Fibroblast of villous mesenchyme (primary cell): ENCODE data around the gene TSPAN3. TPM values are rescaled to one million over a fixed set of nuclear protein-coding genes. Genes with fewer than 3 reads are reported as not detected.

Experiments used
- DNase-seq: peaks from one replicate; pipeline ENCODE4 v3.0.0-alpha.2; 2010; ENCODE audit warnings: low read depth
- H3K4me3 ChIP-seq: 2 replicates; pipeline ENCODE4 v1.5.1; 2011; ENCODE audit warnings: low read depth, mild to moderate bottlenecking, low read length
- total RNA-seq: library from RNA; depleted of rRNA; stranded (reverse); fragments of >200 nt; gene quantifications from 2 replicates; pipeline ENCODE4 v1.2.3, GENCODE V29; 2012
- TF ChIP-seq, protein P1 (sequence below): IDR thresholded peaks from 2 replicates; pipeline ENCODE4 v1.5.1; 2012; ENCODE audit warnings: low read depth, mild to moderate bottlenecking, low read length; ENCODE audit not compliant: insufficient read depth

TSPAN3 gene
- total RNA-seq, 1 donor, result 203 TPM

DNA sequence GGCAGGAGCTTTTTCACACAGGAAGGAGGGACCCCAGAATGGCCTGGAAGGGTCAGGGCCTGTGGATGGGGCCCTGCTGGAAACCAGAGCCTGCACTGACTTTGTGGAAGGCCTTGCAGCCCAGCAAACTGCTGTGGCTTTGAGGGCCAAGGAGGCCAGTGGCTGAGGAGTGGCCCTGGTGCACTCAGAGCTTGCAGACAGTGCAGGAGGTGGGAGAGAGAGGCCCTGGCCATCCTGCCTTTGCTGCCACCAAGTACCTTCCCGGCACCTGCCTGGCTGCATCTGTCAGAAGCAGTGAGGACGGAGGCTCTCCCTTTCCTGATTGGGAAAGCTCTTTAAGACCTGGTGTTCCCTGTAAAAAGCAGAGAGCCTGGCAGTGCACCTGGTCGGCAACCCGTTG, 69.6 kb downstream of the TSPAN3 start:
- no peak overlapping the region for H3K4me3 ChIP-seq

DNA sequence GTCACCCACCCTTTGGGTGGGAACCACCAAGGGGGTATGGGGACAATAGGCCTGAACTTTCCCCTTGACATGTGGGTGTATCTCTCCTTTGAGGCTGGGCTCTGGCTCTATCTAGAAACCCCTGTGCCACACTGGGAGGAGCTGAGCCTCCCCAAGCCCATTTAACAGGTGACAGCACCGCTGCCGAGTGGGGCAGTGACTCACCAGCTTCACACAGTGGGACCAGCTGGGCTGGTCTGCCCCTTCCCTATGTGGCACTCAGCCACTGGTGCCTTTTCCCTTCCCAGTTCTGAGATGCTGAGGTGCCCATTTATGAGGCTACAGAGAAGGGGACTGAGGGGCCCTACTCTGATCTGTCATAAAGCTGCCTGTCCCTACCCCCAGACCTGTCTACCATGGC, 70.9 kb downstream of the TSPAN3 start:
- TF ChIP-seq, protein P1, sequence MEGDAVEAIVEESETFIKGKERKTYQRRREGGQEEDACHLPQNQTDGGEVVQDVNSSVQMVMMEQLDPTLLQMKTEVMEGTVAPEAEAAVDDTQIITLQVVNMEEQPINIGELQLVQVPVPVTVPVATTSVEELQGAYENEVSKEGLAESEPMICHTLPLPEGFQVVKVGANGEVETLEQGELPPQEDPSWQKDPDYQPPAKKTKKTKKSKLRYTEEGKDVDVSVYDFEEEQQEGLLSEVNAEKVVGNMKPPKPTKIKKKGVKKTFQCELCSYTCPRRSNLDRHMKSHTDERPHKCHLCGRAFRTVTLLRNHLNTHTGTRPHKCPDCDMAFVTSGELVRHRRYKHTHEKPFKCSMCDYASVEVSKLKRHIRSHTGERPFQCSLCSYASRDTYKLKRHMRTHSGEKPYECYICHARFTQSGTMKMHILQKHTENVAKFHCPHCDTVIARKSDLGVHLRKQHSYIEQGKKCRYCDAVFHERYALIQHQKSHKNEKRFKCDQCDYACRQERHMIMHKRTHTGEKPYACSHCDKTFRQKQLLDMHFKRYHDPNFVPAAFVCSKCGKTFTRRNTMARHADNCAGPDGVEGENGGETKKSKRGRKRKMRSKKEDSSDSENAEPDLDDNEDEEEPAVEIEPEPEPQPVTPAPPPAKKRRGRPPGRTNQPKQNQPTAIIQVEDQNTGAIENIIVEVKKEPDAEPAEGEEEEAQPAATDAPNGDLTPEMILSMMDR, result no peak
- no peak overlapping the region for H3K4me3 ChIP-seq
- no peak for DNase-seq

More for the DNA sequence above, 69.6 kb downstream of the TSPAN3 start:
- TF ChIP-seq, protein P1, result no peak
- DNase-seq, result no peak

DNA sequence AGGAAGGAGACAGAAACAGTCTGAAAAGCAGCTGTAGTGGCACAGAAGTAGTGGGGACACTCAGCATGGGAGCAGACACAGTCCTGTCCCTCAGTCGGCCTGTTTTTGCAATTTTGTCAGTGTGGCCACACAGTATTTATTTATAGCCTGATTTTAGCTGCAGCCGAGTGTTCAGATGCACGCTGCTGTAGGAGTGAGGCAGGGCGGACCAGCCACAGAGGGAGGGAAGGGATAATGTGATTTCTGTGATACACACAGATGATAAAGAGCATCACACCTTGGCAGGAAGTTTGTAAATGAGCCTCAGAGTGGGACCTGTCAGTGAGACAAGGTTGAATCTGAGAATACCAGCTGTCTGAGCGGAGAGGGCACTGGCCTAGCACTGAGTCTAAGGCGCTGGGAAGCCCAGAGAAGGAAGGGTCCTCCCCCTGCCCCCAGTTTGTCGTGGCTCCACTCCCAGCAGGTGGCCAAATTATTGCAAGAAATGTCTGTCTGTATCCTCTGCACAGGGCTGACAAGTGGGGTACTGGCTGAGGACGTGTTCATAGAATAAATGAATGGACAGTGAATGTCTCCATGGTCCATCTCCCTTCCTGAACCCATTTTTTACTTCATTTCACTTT, 72.1 kb downstream of the TSPAN3 start:
- no peak overlapping the region for H3K4me3 ChIP-seq
- TF ChIP-seq, protein P1, result no peak
- DNase-seq, result no peak

DNA sequence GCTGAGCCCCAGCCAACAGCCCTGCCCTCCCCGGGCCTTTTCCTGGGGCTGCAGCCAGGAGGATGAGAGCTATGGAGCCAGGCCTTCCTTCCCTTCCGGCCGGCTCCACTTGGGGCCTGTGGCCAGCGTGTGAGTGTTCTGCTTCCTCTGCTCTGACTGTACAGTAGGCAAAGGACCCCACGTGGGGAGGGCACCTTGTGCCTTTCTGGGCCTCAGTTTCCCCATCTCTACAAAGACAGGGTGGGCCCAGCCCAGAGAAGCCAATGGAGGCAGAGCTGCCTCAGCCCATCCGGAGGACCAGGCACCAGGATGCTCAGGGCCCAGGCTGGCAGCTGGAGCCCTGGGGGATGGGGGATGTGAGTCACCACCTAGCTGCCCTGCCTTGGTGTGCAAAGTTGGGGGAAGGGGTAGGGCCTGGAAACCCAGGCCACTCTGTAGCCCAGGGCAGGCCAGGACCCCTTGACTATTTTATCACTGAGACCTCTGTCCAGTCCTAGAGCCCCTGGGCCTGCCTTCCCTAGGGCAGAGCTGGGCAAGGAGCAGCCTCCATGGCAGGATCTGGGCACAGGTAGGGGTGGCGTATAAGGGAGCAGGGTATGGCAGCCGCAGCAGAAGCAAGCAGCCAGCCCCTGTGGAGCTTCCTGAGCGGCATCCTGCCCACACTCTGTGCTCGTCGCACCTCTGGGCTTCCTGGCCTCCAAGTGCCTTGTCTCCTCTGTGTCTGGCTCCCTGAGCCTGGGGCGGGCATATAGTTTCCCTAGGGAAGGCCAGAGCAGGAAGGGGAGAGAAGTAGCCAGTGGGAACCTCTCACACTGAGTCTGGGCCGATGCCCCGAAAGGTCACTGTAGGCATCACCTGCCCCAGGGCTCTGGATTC, 74.1 kb downstream of the TSPAN3 start:
- H3K4me3 ChIP-seq, result no peak overlapping the region
- no peak for DNase-seq
- TF ChIP-seq, protein P1, result no peak

DNA sequence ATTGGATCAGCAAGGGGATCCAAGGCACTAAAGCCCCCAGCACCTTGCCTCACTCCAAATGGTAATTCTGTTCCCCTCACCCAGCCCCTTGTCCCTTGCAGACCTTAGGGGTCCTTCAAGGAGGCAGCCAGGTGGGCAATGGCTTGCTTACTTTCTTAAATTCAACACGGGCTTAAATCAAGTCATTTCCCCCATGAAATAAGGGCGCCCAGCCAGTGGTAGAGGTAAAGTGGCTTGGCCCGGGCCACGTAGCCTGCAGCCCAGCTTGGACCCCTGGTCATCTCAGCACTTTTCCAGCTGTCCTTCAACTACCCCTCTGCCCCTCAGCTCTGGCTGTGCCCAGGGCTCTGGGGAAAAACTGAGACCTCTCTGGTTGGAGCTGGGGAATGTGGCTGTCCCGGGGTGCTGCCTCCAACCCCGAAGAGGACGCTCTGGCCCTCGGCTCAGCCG, 74.8 kb downstream of the TSPAN3 start:
- TF ChIP-seq, protein P1, result no peak
- no peak overlapping the region for H3K4me3 ChIP-seq
- no peak for DNase-seq

DNA sequence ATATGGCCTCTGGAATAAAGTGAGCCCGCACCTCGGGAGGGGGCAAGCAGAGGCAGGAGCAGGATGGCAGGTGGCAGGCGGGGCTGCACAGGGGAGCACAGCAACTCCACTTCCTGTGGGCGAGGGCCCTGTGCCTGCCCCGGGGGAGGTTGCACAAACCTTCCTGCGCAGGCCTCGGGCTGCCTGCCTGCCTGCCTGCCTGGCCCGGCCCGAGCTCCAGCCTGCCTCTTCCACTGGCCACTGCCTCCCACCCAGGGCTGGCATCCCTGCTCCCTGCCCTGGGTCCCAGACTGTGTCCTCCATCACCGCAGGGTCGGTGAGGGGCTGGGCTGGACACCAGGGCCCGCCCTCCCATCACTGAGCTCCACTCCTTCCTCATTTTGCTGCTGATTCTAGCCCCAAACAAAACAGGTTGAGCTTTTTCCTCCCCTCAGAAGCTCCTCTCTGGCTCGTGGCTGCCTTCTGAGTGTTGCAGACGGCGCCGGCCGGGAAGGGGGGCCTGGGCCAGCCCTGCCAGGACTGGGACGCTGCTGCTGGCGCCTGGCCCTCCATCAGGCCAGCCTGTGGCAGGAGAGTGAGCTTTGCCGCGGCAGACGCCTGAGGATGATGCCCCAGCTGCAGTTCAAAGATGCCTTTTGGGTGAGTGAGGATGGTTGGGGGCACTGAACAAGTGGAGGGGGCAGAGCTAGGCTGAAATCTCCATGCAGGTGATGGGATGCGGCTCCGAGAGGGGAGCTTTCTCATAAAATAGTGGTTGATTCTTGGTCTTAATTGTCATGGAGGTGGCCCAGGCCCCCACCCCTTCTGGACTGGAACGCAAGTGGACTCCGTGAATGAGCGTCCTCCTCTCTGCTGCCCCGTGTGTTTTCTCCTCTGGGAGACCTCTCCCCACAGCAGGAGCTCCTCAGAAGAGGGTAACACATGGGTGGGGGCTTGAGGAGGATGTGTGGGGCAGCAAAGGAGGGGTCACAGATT, 75.7 kb downstream of the TSPAN3 start, which contains the start of gene PSTPIP1:
Gene PSTPIP1, plus strand, starts transcription at position 156 of the 975 bp plus-strand sequence. Its CDS starts 448 bp downstream, at position 604.
- TF ChIP-seq, protein P1, result no peak
- no peak for DNase-seq
- no peak within 1 kb of the TSS for H3K4me3 ChIP-seq
